ENCODE results near the gene PPFIA4. TPM values are rescaled to one million over a fixed set of nuclear protein-coding genes. Genes with fewer than 3 reads are reported as not detected.

The PPFIA4 gene
- total RNA-seq, 3 donors from 2014 or later (not counting 1 experiment from before 2014, with no cell fraction given): 0.18 to 0.88 (median 0.33) TPM

- Mint-ChIP-seq H3K27me3 (ENCODE audit: low read depth in 2 of 2) (peaks cover 7 to 13% of the 10 kb centered on the region in 2 donors), H3K9me3 (no peaks in the 10 kb centered on the region), H3K36me3 (no peaks in the 10 kb centered on the region), H3K4me3 (no peak overlapping the region), H3K27ac (no peak overlapping the region), H3K4me1 (peaks cover 5 to 6% of the 10 kb centered on the region in 2 donors)
- TF ChIP-seq CTCF (IDR thresholded peaks at IDR 0.05): no peak
- Histone ChIP-seq H3K36me3 (ENCODE audit: control insufficient read depth, insufficient read depth, low read length) (no peaks in the 10 kb centered on the region), H3K9me3 (ENCODE audit: control insufficient read depth, insufficient read depth, low read length) (no peaks in the 10 kb centered on the region), H3K27ac (ENCODE audit: low read length) (no peak overlapping the region), H3K27me3 (ENCODE audit: control insufficient read depth, insufficient read depth, low read length) (peaks cover 2% of the 10 kb centered on the region), H3K4me3 (ENCODE audit: low read length) (no peak overlapping the region), H3K4me1 (ENCODE audit: control insufficient read depth, insufficient read depth, low read length) (no peaks in the 10 kb centered on the region)
- no peak for ATAC-seq
- no peak for DNase-seq
- intact Hi-C loops (cut with micrococcal nuclease): no loop called here
- 80% methylated on average over 9 of the region's 10 CpGs for WGBS (ENCODE audit: insufficient coverage)
Measured at GRCh38 chr1:203034422-203035110, 8.3 kb downstream of the PPFIA4 start.

DNA sequence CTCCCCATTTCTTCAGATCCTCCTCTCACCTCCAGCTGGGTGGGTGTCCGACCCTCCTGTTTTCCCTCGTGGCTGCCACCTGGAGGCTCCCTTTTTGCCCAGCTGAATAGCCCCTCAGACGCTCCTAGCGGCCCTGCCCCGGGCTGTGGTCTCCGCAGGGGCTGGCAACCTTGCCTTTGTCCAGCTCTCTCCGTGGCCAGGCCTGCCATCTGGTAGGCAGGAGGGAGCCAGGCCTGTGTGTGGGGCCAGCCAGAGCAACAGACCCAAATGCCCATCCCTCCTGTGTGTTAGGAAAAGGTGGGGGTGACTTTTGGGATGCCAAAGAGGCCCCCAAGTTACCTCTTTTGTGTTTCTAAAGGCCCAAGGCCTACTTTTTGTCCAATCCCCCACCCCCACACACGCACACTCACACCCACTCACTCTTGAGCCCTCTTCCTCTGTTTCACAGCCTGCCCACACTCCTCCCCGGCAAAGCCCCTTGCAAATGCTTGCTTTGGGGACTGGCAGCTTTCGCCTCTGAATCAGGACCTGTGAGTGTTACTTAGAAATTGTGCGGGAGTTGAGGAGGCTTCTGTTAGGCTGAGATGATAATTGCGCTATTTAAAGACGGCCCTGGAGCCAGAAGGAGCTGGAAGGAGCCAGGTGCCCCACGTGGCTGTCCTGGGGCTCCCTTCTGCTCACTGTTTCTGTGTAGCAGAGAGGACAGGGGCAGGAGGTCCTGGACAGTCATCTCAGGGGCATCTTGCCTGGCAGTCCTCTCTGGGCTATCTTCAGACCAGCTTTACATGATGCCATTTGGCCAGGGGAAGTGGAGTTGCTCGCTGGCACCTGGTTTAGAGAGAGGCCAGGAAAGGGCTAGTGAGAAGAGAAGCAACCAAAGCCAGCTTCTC lies 9.1 kb downstream of the PPFIA4 start:
- Mint-ChIP-seq H3K27ac (no peak overlapping the region), H3K27me3 (ENCODE audit: low read depth in 2 of 2) (peaks cover 8 to 13% of the 10 kb centered on the region in 2 donors), H3K4me3 (no peak overlapping the region), H3K9me3 (no peaks in the 10 kb centered on the region), H3K36me3 (no peaks in the 10 kb centered on the region), H3K4me1 (peaks cover 6% of the 10 kb centered on the region in 2 donors)
- intact Hi-C loops (cut with micrococcal nuclease): no loop called here
- no peak for ATAC-seq
- no peak for DNase-seq
- no peak overlapping the region for H3K27ac ChIP-seq (ENCODE audit: low read length)
- 81% methylated on average over 15 of the region's 15 CpGs for WGBS (ENCODE audit: insufficient coverage)
- no peak overlapping the region for H3K4me3 ChIP-seq (ENCODE audit: low read length)
- TF ChIP-seq CTCF (IDR thresholded peaks at IDR 0.05): no peak
- H3K36me3 ChIP-seq (ENCODE audit: control insufficient read depth, insufficient read depth, low read length): no peaks in the 10 kb centered on the region
- H3K9me3 ChIP-seq (ENCODE audit: control insufficient read depth, insufficient read depth, low read length): no peaks in the 10 kb centered on the region
- H3K27me3 ChIP-seq (ENCODE audit: control insufficient read depth, insufficient read depth, low read length): peaks cover 2% of the 10 kb centered on the region
- no peaks in the 10 kb centered on the region for H3K4me1 ChIP-seq (ENCODE audit: control insufficient read depth, insufficient read depth, low read length)

DNA sequence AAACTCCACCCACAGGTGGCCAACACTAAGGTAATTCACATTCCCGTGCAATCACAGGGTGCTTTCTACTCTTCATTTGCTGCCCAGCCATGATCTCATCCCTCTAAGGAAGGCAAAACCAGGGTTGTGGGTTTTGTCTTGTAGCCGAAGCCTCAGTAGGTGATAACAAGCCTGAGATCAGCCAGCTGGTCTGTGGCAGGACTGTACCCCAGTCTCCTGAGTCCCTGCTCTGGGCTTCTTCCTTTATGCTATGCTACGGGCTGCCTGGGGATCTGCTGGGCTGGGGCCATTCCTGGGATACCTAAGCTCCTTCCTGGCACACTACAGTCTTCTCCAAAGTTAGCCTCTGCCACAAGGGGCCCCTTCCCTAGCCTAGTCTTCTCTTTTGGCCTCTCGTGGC lies 9.8 kb downstream of the PPFIA4 start:
- intact Hi-C loops (cut with micrococcal nuclease): no loop called here
- H3K27me3 ChIP-seq (ENCODE audit: control insufficient read depth, insufficient read depth, low read length): peaks cover 2% of the 10 kb centered on the region
- H3K27ac ChIP-seq (ENCODE audit: low read length): no peak overlapping the region
- Mint-ChIP-seq H3K27me3 (ENCODE audit: low read depth in 2 of 2) (peaks cover 8 to 13% of the 10 kb centered on the region in 2 donors), H3K9me3 (no peaks in the 10 kb centered on the region), H3K36me3 (no peaks in the 10 kb centered on the region), H3K4me1 (peaks cover 6% of the 10 kb centered on the region in 2 donors), H3K4me3 (no peak overlapping the region), H3K27ac (no peak overlapping the region)
- 61% methylated on average over 4 of the region's 4 CpGs for WGBS (ENCODE audit: insufficient coverage)
- ATAC-seq (no peak), DNase-seq (no peak)
- H3K4me3 ChIP-seq (ENCODE audit: low read length): no peak overlapping the region
- no peak for TF ChIP-seq CTCF (IDR thresholded peaks at IDR 0.05)
- H3K4me1 ChIP-seq (ENCODE audit: control insufficient read depth, insufficient read depth, low read length): no peaks in the 10 kb centered on the region
- no peaks in the 10 kb centered on the region for H3K9me3 ChIP-seq (ENCODE audit: control insufficient read depth, insufficient read depth, low read length)
- no peaks in the 10 kb centered on the region for H3K36me3 ChIP-seq (ENCODE audit: control insufficient read depth, insufficient read depth, low read length)

All from natural killer cell (primary cell).